Thyroid gland (tissue), 4 donors: ENCODE results near the gene FBLN5. TPM values are rescaled to one million over a fixed set of nuclear protein-coding genes. Genes with fewer than 3 reads are reported as not detected.

Experiments
- DNase-seq, 2 donors: peaks; one replicate each; pipeline ENCODE4 v3.0.0-alpha.2; 2019
- H3K27ac ChIP-seq, 3 donors: fragments of 200-600 bp; sonication (generic); 1 replicate in 2 of 3; 2 replicates in 1 of 3; pipeline ENCODE4 v1.5.1; 2016 to 2019; ENCODE audit warnings: mild to moderate bottlenecking in 1 of 3, moderate library complexity in 1 of 3
- H3K27me3 ChIP-seq: fragments of 200-600 bp; sonication (generic); one replicate; pipeline ENCODE4 v1.5.1; 2019
- H3K36me3 ChIP-seq, 2 donors: fragments of 200-600 bp; sonication (generic); one replicate each; pipeline ENCODE4 v1.5.1; 2016 to 2019
- H3K4me1 ChIP-seq, 2 donors: fragments of 200-600 bp; sonication (generic); one replicate each; pipeline ENCODE4 v1.5.1; 2017 to 2019
- H3K4me3 ChIP-seq, 3 donors: fragments of 200-600 bp; sonication (generic); replicated peaks in 1 of 3; 1 replicate in 2 of 3; 2 replicates in 1 of 3; pipeline ENCODE4 v1.5.1; 2016; ENCODE audit warnings: mild to moderate bottlenecking in 1 of 3
- H3K9me3 ChIP-seq: fragments of 200-600 bp; sonication (generic); one replicate; pipeline ENCODE4 v1.5.1; 2017
- POLR2A ChIP-seq, 2 donors: fragments of 450-650 bp; IDR thresholded peaks; one replicate each; pipeline ENCODE4 v1.6.1; 2017; ENCODE audit warnings: antibody characterized with exemption in 2 of 2, mild to moderate bottlenecking in 2 of 2, moderate library complexity in 1 of 2
- WGBS, 2 donors: methylation state at CpG; one replicate each; pipeline ENCODE4 v1.1.5; 2017; 5-methylcytosine and 5-hydroxymethylcytosine counted together
- intact Hi-C: fragments of 100-400 bp; cut with DNase I; formaldehyde crosslinking; loops from one replicate; pipeline ENCODE4 v1.15.1; 2023
- total RNA-seq, 4 donors: library from RNA; depleted of rRNA; stranded (reverse); fragments of >200 nt; gene quantifications; one replicate each; pipeline ENCODE4 v1.2.3, GENCODE V29; 2016
- TF ChIP-seq, protein P1 (sequence below), 6 experiments: fragments of 200-600 bp in 3 of 6; fragments of 450-650 bp in 3 of 6; sonication (generic) in 3 of 6; IDR thresholded peaks; one replicate each; pipeline ENCODE4 v1.5.1; 2016 to 2019; ENCODE audit warnings: antibody characterized with exemption in 6 of 6, mild to moderate bottlenecking in 2 of 6, inconsistent platforms in 1 of 6, moderate library complexity in 1 of 6

Gene FBLN5
- total RNA-seq, 4 donors from 2014 or later, result 71.5 to 110 (median 86.4) TPM

- H3K27ac ChIP-seq, result no peak overlapping the region
- no peaks in the 10 kb centered on the region for H3K27me3 ChIP-seq
- no peaks in the 10 kb centered on the region for H3K9me3 ChIP-seq
- TF ChIP-seq POLR2A (IDR thresholded peaks at IDR 0.05), result no peak
- TF ChIP-seq, protein P1, sequence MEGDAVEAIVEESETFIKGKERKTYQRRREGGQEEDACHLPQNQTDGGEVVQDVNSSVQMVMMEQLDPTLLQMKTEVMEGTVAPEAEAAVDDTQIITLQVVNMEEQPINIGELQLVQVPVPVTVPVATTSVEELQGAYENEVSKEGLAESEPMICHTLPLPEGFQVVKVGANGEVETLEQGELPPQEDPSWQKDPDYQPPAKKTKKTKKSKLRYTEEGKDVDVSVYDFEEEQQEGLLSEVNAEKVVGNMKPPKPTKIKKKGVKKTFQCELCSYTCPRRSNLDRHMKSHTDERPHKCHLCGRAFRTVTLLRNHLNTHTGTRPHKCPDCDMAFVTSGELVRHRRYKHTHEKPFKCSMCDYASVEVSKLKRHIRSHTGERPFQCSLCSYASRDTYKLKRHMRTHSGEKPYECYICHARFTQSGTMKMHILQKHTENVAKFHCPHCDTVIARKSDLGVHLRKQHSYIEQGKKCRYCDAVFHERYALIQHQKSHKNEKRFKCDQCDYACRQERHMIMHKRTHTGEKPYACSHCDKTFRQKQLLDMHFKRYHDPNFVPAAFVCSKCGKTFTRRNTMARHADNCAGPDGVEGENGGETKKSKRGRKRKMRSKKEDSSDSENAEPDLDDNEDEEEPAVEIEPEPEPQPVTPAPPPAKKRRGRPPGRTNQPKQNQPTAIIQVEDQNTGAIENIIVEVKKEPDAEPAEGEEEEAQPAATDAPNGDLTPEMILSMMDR (IDR thresholded peaks at IDR 0.05), result peak in 5 of 6 experiments; percentile 24 to 82 (median 52)
- peak; percentile 38 to 47 for DNase-seq
- H3K4me3 ChIP-seq, result no peak overlapping the region
- H3K4me1 ChIP-seq, result no peaks in the 10 kb centered on the region
- intact Hi-C loops, result loop anchor here (5.0 kb wide), 1 partner anchor 264 kb away; no protein-coding TSS in a partner anchor
- WGBS, 2 donors, result 38 to 47% methylated on average over 9 of the region's 9 CpGs
- H3K36me3 ChIP-seq, result no peaks in the 10 kb centered on the region
Measured at GRCh38 chr14:91911474-91912032, 35.9 kb downstream of the FBLN5 start.

- DNase-seq, result no peak
- no peak for TF ChIP-seq POLR2A (IDR thresholded peaks at IDR 0.05)
- TF ChIP-seq, protein P1 (IDR thresholded peaks at IDR 0.05), result no peak
- no peaks in the 10 kb centered on the region for H3K27me3 ChIP-seq
- H3K4me1 ChIP-seq, result no peaks in the 10 kb centered on the region
- no peak overlapping the region for H3K27ac ChIP-seq
- intact Hi-C loops, result loop anchor here (5.0 kb wide), 1 partner anchor 263 kb away; no protein-coding TSS in a partner anchor
- H3K36me3 ChIP-seq, result no peaks in the 10 kb centered on the region
- 93 to 94% methylated on average over 9 of the region's 9 CpGs for WGBS, 2 donors
- no peaks in the 10 kb centered on the region for H3K9me3 ChIP-seq
- H3K4me3 ChIP-seq, result no peak overlapping the region
Measured at GRCh38 chr14:91910196-91910595, 37.3 kb downstream of the FBLN5 start.

GRCh38 chr14:91906374-91906773 lies 41.1 kb downstream of the FBLN5 start:
- no peak for DNase-seq
- H3K4me3 ChIP-seq, result no peak overlapping the region
- no peaks in the 10 kb centered on the region for H3K4me1 ChIP-seq
- intact Hi-C loops, result no loop called here
- H3K9me3 ChIP-seq, result no peaks in the 10 kb centered on the region
- 97 to 100% methylated on average over 2 of the region's 2 CpGs for WGBS, 2 donors
- H3K27me3 ChIP-seq, result no peaks in the 10 kb centered on the region
- H3K27ac ChIP-seq, result no peak overlapping the region
- H3K36me3 ChIP-seq, result no peaks in the 10 kb centered on the region
- TF ChIP-seq, protein P1 (IDR thresholded peaks at IDR 0.05), result no peak
- TF ChIP-seq POLR2A (IDR thresholded peaks at IDR 0.05), result no peak

- H3K36me3 ChIP-seq, result no peaks in the 10 kb centered on the region
- H3K27ac ChIP-seq, result no peak overlapping the region
- 94 to 97% methylated on average over 9 of the region's 9 CpGs for WGBS, 2 donors
- no peaks in the 10 kb centered on the region for H3K4me1 ChIP-seq
- H3K4me3 ChIP-seq, result no peak overlapping the region
- no peak for DNase-seq
- no peak for TF ChIP-seq POLR2A (IDR thresholded peaks at IDR 0.05)
- TF ChIP-seq, protein P1 (IDR thresholded peaks at IDR 0.05), result no peak
- intact Hi-C loops, result no loop called here
- no peaks in the 10 kb centered on the region for H3K9me3 ChIP-seq
- no peaks in the 10 kb centered on the region for H3K27me3 ChIP-seq
Measured at GRCh38 chr14:91904956-91905645, 42.4 kb downstream of the FBLN5 start.

DNA sequence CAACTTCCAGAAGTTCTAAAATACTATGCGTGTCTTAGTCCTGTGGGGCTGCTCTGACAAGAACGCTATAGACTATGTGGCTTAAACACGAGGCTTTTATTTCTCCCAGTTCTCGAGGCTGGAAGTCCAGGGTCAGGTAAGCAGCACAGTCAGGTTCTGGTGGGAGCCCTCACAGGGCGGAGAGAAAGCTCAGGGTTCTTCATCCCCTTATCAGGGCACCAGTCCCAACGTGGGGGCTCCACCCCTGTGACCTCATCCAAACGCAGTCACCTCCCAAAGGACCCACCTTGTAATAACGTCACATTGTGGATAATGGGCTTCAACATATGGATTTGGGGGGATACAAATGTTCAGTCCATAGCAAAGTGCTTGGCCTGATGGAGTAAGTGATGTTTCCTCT lies 43.0 kb downstream of the FBLN5 start:
- no peak for DNase-seq
- H3K4me3 ChIP-seq, result no peak overlapping the region
- H3K9me3 ChIP-seq, result no peaks in the 10 kb centered on the region
- H3K4me1 ChIP-seq, result peaks cover 0 to under 1% of the 10 kb centered on the region in 2 donors
- no peaks in the 10 kb centered on the region for H3K27me3 ChIP-seq
- intact Hi-C loops, result no loop called here
- H3K36me3 ChIP-seq, result no peaks in the 10 kb centered on the region
- 84 to 86% methylated on average over 5 to 8 of the region's 8 CpGs for WGBS, 2 donors
- no peak overlapping the region for H3K27ac ChIP-seq
- no peak for TF ChIP-seq POLR2A (IDR thresholded peaks at IDR 0.05)
- TF ChIP-seq, protein P1 (IDR thresholded peaks at IDR 0.05), result no peak
